ENCODE data around the gene CCAR1. TPM values are rescaled to one million over a fixed set of nuclear protein-coding genes. Genes with fewer than 3 reads are reported as not detected.

CCAR1 gene
- total RNA-seq, 1 experiment from 2014 or later, result 84.4 TPM

DNA sequence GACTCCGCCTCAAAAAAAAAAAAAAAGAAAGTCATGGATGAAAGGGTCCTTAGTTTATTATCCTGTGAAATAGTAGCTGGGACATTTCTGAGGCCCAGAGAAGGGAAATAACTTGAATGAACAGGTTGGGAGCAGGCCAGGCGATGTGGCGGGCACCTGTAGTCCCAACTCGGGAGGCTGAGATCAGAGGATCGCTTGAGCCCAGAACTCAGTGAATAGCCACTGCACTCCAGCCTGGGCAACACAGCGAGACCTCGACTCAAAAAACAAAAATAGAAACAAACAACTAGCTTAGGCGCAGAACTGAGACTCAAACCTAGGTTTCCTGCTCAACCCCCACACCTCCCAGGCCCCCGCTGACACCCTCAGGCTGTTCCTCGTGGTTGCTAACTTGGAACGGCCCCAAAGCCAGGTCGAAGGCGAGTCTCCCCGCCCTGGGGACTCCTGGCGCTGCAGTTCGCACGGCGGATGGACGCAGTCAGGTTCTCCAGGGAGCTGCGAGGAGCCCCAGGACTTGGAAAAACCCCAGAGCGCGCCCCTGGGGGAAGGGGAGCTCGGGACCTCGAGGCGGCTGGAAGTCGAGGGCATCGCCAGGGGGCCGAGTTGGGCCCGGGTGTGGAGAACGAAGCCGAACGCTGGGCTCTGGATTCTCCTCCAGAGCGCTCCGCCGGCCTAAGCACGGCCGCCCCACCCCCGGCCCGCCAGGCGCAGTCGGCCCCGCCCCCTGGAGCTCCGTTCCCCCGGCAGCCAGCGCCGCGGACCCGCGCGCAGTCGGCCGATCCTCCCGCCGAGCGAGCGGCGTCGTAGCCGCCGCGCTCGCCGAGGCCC lies 105.9 kb downstream of the CCAR1 start, which contains the start of gene STOX1:
TSS of gene STOX1 (plus strand) at position 768 of the 828 bp plus-strand sequence. CDS start 93 bp downstream, outside the sequence.
- ChIA-PET CTCF (interaction anchor here (1.0 kb wide), 1 partner anchor 18 kb away, joined by 3 read pairs; no protein-coding TSS in a partner anchor), RAD21 (ENCODE audit: low non-redundant PET in 1 of 2, low total read pairs in 2 of 2, uncharacterized antibody in 2 of 2, unreplicated experiment in 2 of 2) (interaction anchor here (0.5 to 0.6 kb wide), 2 partner anchors 221 to 289 kb away, joined by 3 to 4 read pairs; no protein-coding TSS in a partner anchor), POLR2A (interaction anchor here (0.6 to 0.7 kb wide), 2 partner anchors 9 to 12 kb away, joined by 3 read pairs; no protein-coding TSS in a partner anchor)
- Histone ChIP-seq H3K27me3 (ENCODE audit: insufficient read depth, low read length) (no peaks in the 10 kb centered on the region), H4K20me1 (ENCODE audit: insufficient read depth) (no peaks in the 10 kb centered on the region), H3K27ac (ENCODE audit: low read depth, low read length) (peak within 1 kb of the TSS; percentile 58), H3K9me3 (ENCODE audit: control insufficient read depth in 1 of 2, insufficient read depth in 1 of 2, low read depth in 1 of 2, low read length in 2 of 2) (no peaks in the 10 kb centered on the region), H3K4me3 (replicated peaks in 1 of 2; ENCODE audit: low read depth in 1 of 2, low read length in 2 of 2) (peak within 1 kb of the TSS; percentile 59 to 68), H3K36me3 (ENCODE audit: control insufficient read depth in 1 of 2, insufficient read depth in 2 of 2, low read length in 2 of 2) (no peaks in the 10 kb centered on the region), H3K4me1 (ENCODE audit: control insufficient read depth in 1 of 2, insufficient read depth in 2 of 2, low read length in 2 of 2) (peaks cover 5 to 16% of the 10 kb centered on the region in 2 experiments), H2AFZ (ENCODE audit: low read depth, low read length, poor library complexity, severe bottlenecking) (peak within 1 kb of the TSS; percentile 76), H3K79me2 (ENCODE audit: insufficient read depth, low read length) (no peaks in the 10 kb centered on the region), H3K9me2 (ENCODE audit: insufficient read depth) (no peaks in the 10 kb centered on the region), H3K9ac (ENCODE audit: low read length) (peak within 1 kb of the TSS; percentile 82), H3K4me2 (ENCODE audit: low read length) (peak within 1 kb of the TSS; percentile 96)
- BruUV-seq (replicated peaks), result TSS peak; percentile 89
- ATAC-seq (peak; percentile 87), DNase-seq (ENCODE audit: low read depth, low spot score) (peak; percentile 44)
- intact Hi-C loops (cut with micrococcal nuclease), result no loop called here
- TF ChIP-seq FOSL1 (IDR thresholded peaks at IDR 0.05; ENCODE audit: low read depth), result no peak
- TF ChIP-seq, protein P1, sequence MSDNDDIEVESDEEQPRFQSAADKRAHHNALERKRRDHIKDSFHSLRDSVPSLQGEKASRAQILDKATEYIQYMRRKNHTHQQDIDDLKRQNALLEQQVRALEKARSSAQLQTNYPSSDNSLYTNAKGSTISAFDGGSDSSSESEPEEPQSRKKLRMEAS (IDR thresholded peaks at IDR 0.05), result peak; percentile 56
- TF ChIP-seq, protein P2, sequence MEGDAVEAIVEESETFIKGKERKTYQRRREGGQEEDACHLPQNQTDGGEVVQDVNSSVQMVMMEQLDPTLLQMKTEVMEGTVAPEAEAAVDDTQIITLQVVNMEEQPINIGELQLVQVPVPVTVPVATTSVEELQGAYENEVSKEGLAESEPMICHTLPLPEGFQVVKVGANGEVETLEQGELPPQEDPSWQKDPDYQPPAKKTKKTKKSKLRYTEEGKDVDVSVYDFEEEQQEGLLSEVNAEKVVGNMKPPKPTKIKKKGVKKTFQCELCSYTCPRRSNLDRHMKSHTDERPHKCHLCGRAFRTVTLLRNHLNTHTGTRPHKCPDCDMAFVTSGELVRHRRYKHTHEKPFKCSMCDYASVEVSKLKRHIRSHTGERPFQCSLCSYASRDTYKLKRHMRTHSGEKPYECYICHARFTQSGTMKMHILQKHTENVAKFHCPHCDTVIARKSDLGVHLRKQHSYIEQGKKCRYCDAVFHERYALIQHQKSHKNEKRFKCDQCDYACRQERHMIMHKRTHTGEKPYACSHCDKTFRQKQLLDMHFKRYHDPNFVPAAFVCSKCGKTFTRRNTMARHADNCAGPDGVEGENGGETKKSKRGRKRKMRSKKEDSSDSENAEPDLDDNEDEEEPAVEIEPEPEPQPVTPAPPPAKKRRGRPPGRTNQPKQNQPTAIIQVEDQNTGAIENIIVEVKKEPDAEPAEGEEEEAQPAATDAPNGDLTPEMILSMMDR (IDR thresholded peaks at IDR 0.05 in 2 of 3, conservative IDR thresholded peaks at IDR 0.05 in 1 of 3; ENCODE audit: borderline replicate concordance in 1 of 3, insufficient read depth in 1 of 3, low read depth in 2 of 3, low read length in 2 of 3), result no peak
- TF ChIP-seq ZFX (IDR thresholded peaks at IDR 0.05), result peak; percentile 54; the same call in 1 of the 2 replicates
- no peak for TF ChIP-seq ZNF274 (IDR thresholded peaks at IDR 0.05; ENCODE audit: low read depth, low read length)
